PC-3 (cell line): ENCODE data around the gene PRUNE2. TPM values are rescaled to one million over a fixed set of nuclear protein-coding genes. Genes with fewer than 3 reads are reported as not detected.

Experiments used
- ATAC-seq: fragments of 200-7000 bp; cut with Tn5 transposase; 2 replicates; pipeline ENCODE4 v1.9.1; 2020; ENCODE audit warnings: mild to moderate bottlenecking, moderate library complexity
- BruUV-seq: library from RNA; stranded (reverse); fragments of 400-500 nt; replicated peaks from 2 replicates; lab custom pipeline; 2021; lab: Mats Ljungman, UMichigan
- CTCF ChIA-PET: fragments of 300-600 bp; sonication (Branson Sonifier 250); formaldehyde crosslinking; loops from one replicate; lab custom pipeline; 2022; ENCODE audit warnings: antibody characterized with exemption; lab: Charles Lee
- POLR2A ChIA-PET: fragments of 300-600 bp; sonication (Branson Sonifier 250); formaldehyde crosslinking; loops from one replicate; lab custom pipeline; 2022; ENCODE audit warnings: antibody characterized with exemption; ENCODE audit not compliant: unreplicated experiment; lab: Charles Lee
- DNase-seq: peaks from one replicate; pipeline ENCODE4 v3.0.0-alpha.2; 2015
- H2AFZ ChIP-seq: fragments of 300-600 bp; sonication (generic); 2 replicates; pipeline ENCODE4 v1.6.0; 2016; ENCODE audit warnings: antibody characterized with exemption, low read length
- H3F3A ChIP-seq: fragments of 300-600 bp; sonication (generic); one replicate; pipeline ENCODE4 v1.6.0; 2017; ENCODE audit warnings: antibody characterized with exemption, low read length, control low read depth, mild to moderate bottlenecking; ENCODE audit not compliant: unreplicated experiment
- H3K27ac ChIP-seq: fragments of 300-600 bp; sonication (generic); 2 replicates; pipeline ENCODE4 v1.5.1; 2016; ENCODE audit warnings: mild to moderate bottlenecking, low read length
- H3K27me3 ChIP-seq: fragments of 300-600 bp; sonication (generic); 2 replicates; pipeline ENCODE4 v1.6.1; 2016; ENCODE audit warnings: low read length, mixed read lengths
- H3K36me3 ChIP-seq: fragments of 300-600 bp; sonication (generic); 2 replicates; pipeline ENCODE4 v1.6.1; 2016; ENCODE audit warnings: low read depth, mixed run types, low read length, mixed read lengths
- H3K4me1 ChIP-seq: fragments of 300-600 bp; sonication (generic); 2 replicates; pipeline ENCODE4 v1.5.1; 2016; ENCODE audit warnings: low read length; ENCODE audit not compliant: insufficient read depth
- H3K4me2 ChIP-seq: fragments of 300-600 bp; sonication (generic); 2 replicates; pipeline ENCODE4 v1.6.0; 2016; ENCODE audit warnings: low read length
- H3K4me3 ChIP-seq: fragments of 300-600 bp; sonication (generic); 2 replicates; pipeline ENCODE4 v1.5.1; 2016; ENCODE audit warnings: mild to moderate bottlenecking, low read length, mixed read lengths
- H3K79me2 ChIP-seq: fragments of 300-600 bp; sonication (generic); 2 replicates; pipeline ENCODE4 v1.6.1; 2017; ENCODE audit warnings: low read length, mixed read lengths
- H3K9ac ChIP-seq: fragments of 300-600 bp; sonication (generic); 2 replicates; pipeline ENCODE4 v1.6.0; 2016; ENCODE audit warnings: mild to moderate bottlenecking, low read length
- H3K9me2 ChIP-seq: fragments of 300-600 bp; sonication (generic); replicated peaks from 2 replicates; pipeline ENCODE4 v1.6.1; 2016; ENCODE audit warnings: mixed run types, low read length, mixed read lengths
- H3K9me3 ChIP-seq: fragments of 300-600 bp; sonication (generic); 2 replicates; pipeline ENCODE4 v1.6.1; 2016; ENCODE audit warnings: low read length, mixed read lengths
- H4K20me1 ChIP-seq: fragments of 300-600 bp; sonication (generic); 2 replicates; pipeline ENCODE4 v1.6.1; 2016; ENCODE audit warnings: low read length, mixed read lengths
- CTCF ChIP-seq: fragments of 300-600 bp; sonication (generic); conservative IDR thresholded peaks from 2 replicates; pipeline ENCODE4 v1.5.1; 2017; ENCODE audit warnings: antibody characterized with exemption, low read depth, mild to moderate bottlenecking, low read length
- EZH2 ChIP-seq: fragments of 300-600 bp; sonication (generic); IDR thresholded peaks from one replicate; pipeline ENCODE4 v1.6.1; 2017; ENCODE audit warnings: antibody characterized with exemption, mild to moderate bottlenecking, low read length; ENCODE audit not compliant: unreplicated experiment
- EZH2phosphoT487 ChIP-seq: fragments of 300-600 bp; sonication (generic); IDR thresholded peaks from 2 replicates; pipeline ENCODE4 v1.6.1; 2018; ENCODE audit warnings: mild to moderate bottlenecking, antibody characterized with exemption, low read length, borderline replicate concordance
- intact Hi-C: fragments of 100-400 bp; cut with micrococcal nuclease; formaldehyde crosslinking; loops from 2 replicates; pipeline ENCODE4 v1.9.0; 2023
- total RNA-seq: library from RNA; depleted of rRNA; stranded (reverse); fragments of >200 nt; gene quantifications from 2 replicates; pipeline ENCODE4 v1.2.3, GENCODE V29; 2014

PRUNE2 gene
- total RNA-seq, 1 experiment from 2014 or later, result not detected

GRCh38 chr9:76716085-76716672 is 189.7 kb downstream of the PRUNE2 start:
- Histone ChIP-seq H3K4me2 (no peak overlapping the region), H3K79me2 (no peaks in the 10 kb centered on the region), H3K9me2 (no peaks in the 10 kb centered on the region), H3K36me3 (no peaks in the 10 kb centered on the region), H3F3A (no peaks in the 10 kb centered on the region), H3K9ac (no peak overlapping the region), H3K9me3 (no peaks in the 10 kb centered on the region), H2AFZ (no peak overlapping the region), H3K4me1 (no peaks in the 10 kb centered on the region), H4K20me1 (no peaks in the 10 kb centered on the region), H3K27me3 (peaks cover 4% of the 10 kb centered on the region; the same call in 1 of the 2 replicates), H3K27ac (no peak overlapping the region), H3K4me3 (no peak overlapping the region)
- TF ChIP-seq EZH2 (no peak), EZH2phosphoT487 (no peak), CTCF (no peak)
- BruUV-seq, result no TSS peak
- ChIA-PET CTCF (no interaction called here), POLR2A (no interaction called here)
- ATAC-seq (no peak), DNase-seq (no peak)
- intact Hi-C loops, result no loop called here

- Histone ChIP-seq H3K79me2 (no peaks in the 10 kb centered on the region), H3K9me2 (no peaks in the 10 kb centered on the region), H3K4me1 (no peaks in the 10 kb centered on the region), H3F3A (no peaks in the 10 kb centered on the region), H3K9ac (no peak overlapping the region), H2AFZ (no peak overlapping the region), H3K36me3 (no peaks in the 10 kb centered on the region), H4K20me1 (no peaks in the 10 kb centered on the region), H3K9me3 (no peaks in the 10 kb centered on the region), H3K4me2 (no peak overlapping the region), H3K27ac (no peak overlapping the region), H3K4me3 (no peak overlapping the region), H3K27me3 (peaks cover 28% of the 10 kb centered on the region)
- ATAC-seq (no peak), DNase-seq (no peak)
- intact Hi-C loops, result no loop called here
- no peak for TF ChIP-seq CTCF
- TF ChIP-seq EZH2, result no peak
- TF ChIP-seq EZH2phosphoT487, result no peak
- POLR2A ChIA-PET, result no interaction called here
- CTCF ChIA-PET, result no interaction called here
- no TSS peak for BruUV-seq
Measured at GRCh38 chr9:76713381-76713780, 192.5 kb downstream of the PRUNE2 start.

GRCh38 chr9:76709020-76709419 is 196.9 kb downstream of the PRUNE2 start:
- H3F3A ChIP-seq, result no peaks in the 10 kb centered on the region
- H4K20me1 ChIP-seq, result no peaks in the 10 kb centered on the region
- DNase-seq (no peak), ATAC-seq (no peak)
- BruUV-seq, result no TSS peak
- CTCF ChIA-PET, result no interaction called here
- H3K36me3 ChIP-seq, result no peaks in the 10 kb centered on the region
- POLR2A ChIA-PET, result no interaction called here
- peaks cover 61% of the 10 kb centered on the region for H3K27me3 ChIP-seq
- intact Hi-C loops, result no loop called here
- H3K79me2 ChIP-seq, result no peaks in the 10 kb centered on the region
- H3K9ac ChIP-seq, result no peak overlapping the region
- H3K4me3 ChIP-seq, result no peak overlapping the region
- no peaks in the 10 kb centered on the region for H3K4me1 ChIP-seq
- H3K4me2 ChIP-seq, result no peak overlapping the region
- no peak overlapping the region for H2AFZ ChIP-seq
- TF ChIP-seq EZH2 (no peak), CTCF (no peak), EZH2phosphoT487 (no peak)
- H3K9me3 ChIP-seq, result no peaks in the 10 kb centered on the region
- H3K9me2 ChIP-seq, result no peaks in the 10 kb centered on the region
- no peak overlapping the region for H3K27ac ChIP-seq
